Adrenal gland (tissue), 5 donors: ENCODE measurements around the gene CHD9.

Source experiments
- POLR2A ChIP-seq, 2 donors: fragments of 450-650 bp; IDR thresholded peaks; one replicate each; pipeline ENCODE4 v1.6.1; 2017; ENCODE audit warnings: antibody characterized with exemption in 2 of 2, mild to moderate bottlenecking in 2 of 2, moderate library complexity in 1 of 2
- TF ChIP-seq, protein P1 (sequence below), 6 experiments: fragments of 450-650 bp in 4 of 6; fragments of 200-600 bp in 2 of 6; sonication (generic) in 1 of 6; IDR thresholded peaks; 1 replicate in 5 of 6; 2 replicates in 1 of 6; pipeline versions ENCODE4 v1.5.1 to v1.8.0; 2016 to 2021; ENCODE audit warnings: antibody characterized with exemption in 6 of 6, mild to moderate bottlenecking in 2 of 6, moderate library complexity in 1 of 6
- donor health status: DM: no; HTN: no; CAD: no.

DNA sequence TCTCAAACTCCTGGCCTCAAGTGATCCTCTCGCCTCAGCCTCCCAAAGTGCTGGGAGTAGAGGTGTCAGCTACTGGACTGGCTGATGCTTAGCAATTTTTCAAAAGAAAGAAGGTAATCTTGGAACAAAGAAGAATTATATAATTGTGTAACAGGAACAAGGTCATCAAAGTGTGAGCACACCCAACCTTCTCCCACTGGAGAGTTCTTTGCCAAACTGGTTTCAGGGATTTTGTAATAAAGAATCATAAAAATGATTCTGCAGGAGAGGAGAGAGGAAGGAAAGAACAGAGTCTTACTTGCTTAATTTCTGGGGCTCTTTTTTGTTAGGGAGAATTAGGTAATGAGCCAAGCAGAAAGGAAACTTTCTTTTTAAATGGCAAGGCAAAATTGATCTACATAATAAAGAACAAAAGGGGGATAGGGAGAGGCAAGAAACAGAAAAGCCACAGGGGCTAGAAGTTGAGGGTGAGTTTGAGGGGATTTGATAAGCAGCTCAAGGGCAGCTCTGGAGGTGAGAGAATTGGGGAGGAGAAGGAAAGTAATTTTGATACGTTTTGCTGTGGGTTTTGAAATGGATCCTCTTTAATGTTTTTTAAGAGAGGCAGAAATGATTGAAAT is 23.4 kb upstream of the CHD9 start:
- TF ChIP-seq, protein P1, sequence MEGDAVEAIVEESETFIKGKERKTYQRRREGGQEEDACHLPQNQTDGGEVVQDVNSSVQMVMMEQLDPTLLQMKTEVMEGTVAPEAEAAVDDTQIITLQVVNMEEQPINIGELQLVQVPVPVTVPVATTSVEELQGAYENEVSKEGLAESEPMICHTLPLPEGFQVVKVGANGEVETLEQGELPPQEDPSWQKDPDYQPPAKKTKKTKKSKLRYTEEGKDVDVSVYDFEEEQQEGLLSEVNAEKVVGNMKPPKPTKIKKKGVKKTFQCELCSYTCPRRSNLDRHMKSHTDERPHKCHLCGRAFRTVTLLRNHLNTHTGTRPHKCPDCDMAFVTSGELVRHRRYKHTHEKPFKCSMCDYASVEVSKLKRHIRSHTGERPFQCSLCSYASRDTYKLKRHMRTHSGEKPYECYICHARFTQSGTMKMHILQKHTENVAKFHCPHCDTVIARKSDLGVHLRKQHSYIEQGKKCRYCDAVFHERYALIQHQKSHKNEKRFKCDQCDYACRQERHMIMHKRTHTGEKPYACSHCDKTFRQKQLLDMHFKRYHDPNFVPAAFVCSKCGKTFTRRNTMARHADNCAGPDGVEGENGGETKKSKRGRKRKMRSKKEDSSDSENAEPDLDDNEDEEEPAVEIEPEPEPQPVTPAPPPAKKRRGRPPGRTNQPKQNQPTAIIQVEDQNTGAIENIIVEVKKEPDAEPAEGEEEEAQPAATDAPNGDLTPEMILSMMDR (IDR thresholded peaks at IDR 0.05), result no peak
- TF ChIP-seq POLR2A (IDR thresholded peaks at IDR 0.05), result no peak
